A172 (cell line): ENCODE data around the gene MYO16. TPM values are rescaled to one million over a fixed set of nuclear protein-coding genes. Genes with fewer than 3 reads are reported as not detected.
A peak's percentile ranks its signal among the peaks of the same experiment; 100 is the strongest.
"Not testable (repeated sequence)": the region's sequence is repeated elsewhere in the genome, so short reads cannot be mapped to it uniquely, and the experiment has no call there.

Source experiments
- DNase-seq: peaks from one replicate; pipeline ENCODE4 v3.0.0-alpha.2; 2015; ENCODE audit warnings: low spot score
- total RNA-seq: library from RNA; depleted of rRNA; stranded (reverse); fragments of >200 nt; shearing (Covaris generic); gene quantifications from 2 replicates; pipeline ENCODE4 v1.2.3, GENCODE V29; 2014

Gene MYO16
- total RNA-seq, 1 experiment from 2014 or later, result not detected

GRCh38 chr13:108742701-108743451 lies 113.5 kb downstream of the MYO16 start:
- no peak for DNase-seq

- DNase-seq, result no peak
These were observed 114.1 kb downstream of the MYO16 start for GRCh38 chr13:108743522-108743921.

- DNase-seq, result no peak
These were observed 118.4 kb downstream of the MYO16 start for GRCh38 chr13:108747843-108748242.

- no peak for DNase-seq
These were observed 122.9 kb downstream of the MYO16 start for GRCh38 chr13:108752276-108752675.

- DNase-seq, result no peak
These were observed 125.7 kb downstream of the MYO16 start for GRCh38 chr13:108755083-108755482.

- DNase-seq, result no peak
These were observed 130.7 kb downstream of the MYO16 start for GRCh38 chr13:108760129-108760528.

GRCh38 chr13:108760541-108760940 lies 131.1 kb downstream of the MYO16 start:
- DNase-seq, result no peak

- DNase-seq, result no peak
These were observed 138.6 kb downstream of the MYO16 start for GRCh38 chr13:108768035-108768434.

GRCh38 chr13:108769213-108770070 lies 140.0 kb downstream of the MYO16 start:
- DNase-seq, result no peak

- DNase-seq, result no peak
These were observed 146.2 kb downstream of the MYO16 start for GRCh38 chr13:108775597-108775996.

- no peak for DNase-seq
These were observed 147.2 kb downstream of the MYO16 start for GRCh38 chr13:108776650-108777049.

- peak; percentile 36 for DNase-seq
These were observed 148.3 kb downstream of the MYO16 start for GRCh38 chr13:108777421-108778420.

- no peak for DNase-seq
These were observed 149.9 kb downstream of the MYO16 start for GRCh38 chr13:108779308-108779707.

- no peak for DNase-seq
These were observed 151.3 kb downstream of the MYO16 start for GRCh38 chr13:108780706-108781105.

- no peak for DNase-seq
These were observed 151.9 kb downstream of the MYO16 start for GRCh38 chr13:108781312-108781711.

GRCh38 chr13:108782480-108782879 lies 153.1 kb downstream of the MYO16 start:
- not testable (repeated sequence) for DNase-seq

GRCh38 chr13:108785844-108786243 lies 156.4 kb downstream of the MYO16 start:
- DNase-seq, result no peak

GRCh38 chr13:108786456-108787200 lies 157.2 kb downstream of the MYO16 start:
- no peak for DNase-seq

GRCh38 chr13:108787700-108788414 lies 158.4 kb downstream of the MYO16 start:
- DNase-seq, result no peak

- no peak for DNase-seq
These were observed 160.1 kb downstream of the MYO16 start for GRCh38 chr13:108789476-108789875.
